Nephron (organoid): Measurements from ENCODE around the gene IRX6.

ENCODE experiments used
- H3K27ac Mint-ChIP-seq, 3 experiments: 2 replicates each; pipeline ENCODE4 v1.8.0; 2020; ENCODE audit warnings: mixed read lengths in 3 of 3, mild to moderate bottlenecking in 2 of 3, moderate library complexity in 1 of 3
- H3K27me3 Mint-ChIP-seq: 2 replicates; pipeline ENCODE4 v1.8.0; 2021; ENCODE audit warnings: low read depth, mild to moderate bottlenecking, moderate library complexity, mixed read lengths
- H3K36me3 Mint-ChIP-seq: 2 replicates; pipeline ENCODE4 v1.8.0; 2020; ENCODE audit warnings: low read depth, mixed read lengths
- H3K4me1 Mint-ChIP-seq: 2 replicates; pipeline ENCODE4 v1.8.0; 2020; ENCODE audit warnings: mixed read lengths
- H3K4me3 Mint-ChIP-seq, 3 experiments: 2 replicates each; pipeline ENCODE4 v1.8.0; 2020; ENCODE audit warnings: mild to moderate bottlenecking in 3 of 3, mixed read lengths in 3 of 3, moderate library complexity in 2 of 3
- H3K9me3 Mint-ChIP-seq: 2 replicates; pipeline ENCODE4 v1.8.0; 2020; ENCODE audit warnings: mixed read lengths
- TF ChIP-seq, protein P1 (sequence below), 3 experiments: fragments of 200-600 bp; sonication (generic); IDR thresholded peaks; one replicate each; pipeline ENCODE4 v1.5.0; 2021; ENCODE audit warnings: antibody characterized with exemption in 3 of 3; ENCODE audit not compliant: unreplicated experiment in 3 of 3

IRX6 gene

DNA sequence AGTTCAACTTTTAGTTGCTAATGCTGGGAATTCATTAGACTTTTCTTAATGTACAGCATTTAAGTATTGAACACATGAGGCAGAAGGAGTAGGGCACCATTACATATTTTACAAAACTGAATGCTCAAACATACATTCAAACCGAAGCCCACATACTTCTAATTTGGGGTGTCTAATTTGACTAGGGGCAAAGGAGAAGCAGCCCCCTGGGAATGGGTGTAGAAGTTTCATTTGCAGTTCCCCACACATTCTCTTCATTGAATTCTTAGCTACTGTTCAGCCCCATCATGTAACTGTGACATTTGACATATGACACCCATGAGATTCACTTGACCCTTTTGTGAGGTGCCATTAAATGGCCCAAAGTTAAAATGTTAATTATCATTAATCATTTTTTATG is 16.4 kb downstream of the IRX6 start:
- H3K27me3 Mint-ChIP-seq = peaks cover 65% of the 10 kb centered on the region
- H3K27ac Mint-ChIP-seq = no peak overlapping the region
- no peaks in the 10 kb centered on the region for H3K36me3 Mint-ChIP-seq
- TF ChIP-seq, protein P1, sequence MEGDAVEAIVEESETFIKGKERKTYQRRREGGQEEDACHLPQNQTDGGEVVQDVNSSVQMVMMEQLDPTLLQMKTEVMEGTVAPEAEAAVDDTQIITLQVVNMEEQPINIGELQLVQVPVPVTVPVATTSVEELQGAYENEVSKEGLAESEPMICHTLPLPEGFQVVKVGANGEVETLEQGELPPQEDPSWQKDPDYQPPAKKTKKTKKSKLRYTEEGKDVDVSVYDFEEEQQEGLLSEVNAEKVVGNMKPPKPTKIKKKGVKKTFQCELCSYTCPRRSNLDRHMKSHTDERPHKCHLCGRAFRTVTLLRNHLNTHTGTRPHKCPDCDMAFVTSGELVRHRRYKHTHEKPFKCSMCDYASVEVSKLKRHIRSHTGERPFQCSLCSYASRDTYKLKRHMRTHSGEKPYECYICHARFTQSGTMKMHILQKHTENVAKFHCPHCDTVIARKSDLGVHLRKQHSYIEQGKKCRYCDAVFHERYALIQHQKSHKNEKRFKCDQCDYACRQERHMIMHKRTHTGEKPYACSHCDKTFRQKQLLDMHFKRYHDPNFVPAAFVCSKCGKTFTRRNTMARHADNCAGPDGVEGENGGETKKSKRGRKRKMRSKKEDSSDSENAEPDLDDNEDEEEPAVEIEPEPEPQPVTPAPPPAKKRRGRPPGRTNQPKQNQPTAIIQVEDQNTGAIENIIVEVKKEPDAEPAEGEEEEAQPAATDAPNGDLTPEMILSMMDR (IDR thresholded peaks at IDR 0.05; ENCODE audit: unreplicated experiment in 3 of 3) = no peak
- H3K4me3 Mint-ChIP-seq = no peak overlapping the region
- no peaks in the 10 kb centered on the region for H3K9me3 Mint-ChIP-seq
- no peaks in the 10 kb centered on the region for H3K4me1 Mint-ChIP-seq

DNA sequence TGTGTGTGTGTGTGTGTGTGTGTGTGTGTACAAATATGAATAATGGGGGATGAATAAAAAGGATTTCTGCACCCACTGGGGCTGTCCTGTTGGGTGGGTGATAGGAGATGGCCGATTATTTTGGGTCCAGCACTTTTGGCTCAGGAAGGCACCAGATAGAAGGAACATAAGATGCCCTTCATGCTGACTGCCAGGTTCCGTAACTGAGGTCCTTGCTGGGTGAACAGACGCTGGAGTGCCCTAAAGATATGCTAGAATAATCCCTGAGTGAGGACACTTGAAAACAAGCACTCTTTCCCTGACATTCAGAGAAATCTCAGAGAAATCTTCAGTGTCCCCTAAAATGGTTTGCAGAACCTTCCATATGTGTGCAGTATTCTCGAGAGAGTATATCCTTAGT is 17.7 kb downstream of the IRX6 start:
- peaks cover 59% of the 10 kb centered on the region for H3K27me3 Mint-ChIP-seq
- no peaks in the 10 kb centered on the region for H3K36me3 Mint-ChIP-seq
- H3K4me3 Mint-ChIP-seq = no peak overlapping the region
- no peaks in the 10 kb centered on the region for H3K4me1 Mint-ChIP-seq
- H3K9me3 Mint-ChIP-seq = no peaks in the 10 kb centered on the region
- TF ChIP-seq, protein P1 (IDR thresholded peaks at IDR 0.05; ENCODE audit: unreplicated experiment in 3 of 3) = no peak
- no peak overlapping the region for H3K27ac Mint-ChIP-seq

DNA sequence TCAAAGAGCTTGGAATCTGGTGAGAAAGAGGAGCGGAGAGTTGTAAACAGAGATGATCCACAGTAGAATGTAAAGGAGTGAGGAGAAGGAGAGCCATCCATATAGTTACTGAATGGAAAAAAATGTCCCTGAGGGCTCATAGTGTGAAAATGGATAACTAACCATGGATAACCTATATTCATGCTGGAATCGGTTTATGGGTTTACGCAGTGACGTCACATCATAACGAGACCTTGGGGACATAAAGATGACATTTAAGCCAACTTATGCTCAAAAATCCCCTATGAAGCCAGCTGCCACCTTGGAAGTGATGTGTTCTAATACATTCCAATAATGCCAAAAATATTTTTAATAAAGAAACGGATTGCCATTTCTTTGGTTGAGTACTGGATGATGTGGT is 22.5 kb downstream of the IRX6 start:
- H3K4me3 Mint-ChIP-seq = no peak overlapping the region

DNA sequence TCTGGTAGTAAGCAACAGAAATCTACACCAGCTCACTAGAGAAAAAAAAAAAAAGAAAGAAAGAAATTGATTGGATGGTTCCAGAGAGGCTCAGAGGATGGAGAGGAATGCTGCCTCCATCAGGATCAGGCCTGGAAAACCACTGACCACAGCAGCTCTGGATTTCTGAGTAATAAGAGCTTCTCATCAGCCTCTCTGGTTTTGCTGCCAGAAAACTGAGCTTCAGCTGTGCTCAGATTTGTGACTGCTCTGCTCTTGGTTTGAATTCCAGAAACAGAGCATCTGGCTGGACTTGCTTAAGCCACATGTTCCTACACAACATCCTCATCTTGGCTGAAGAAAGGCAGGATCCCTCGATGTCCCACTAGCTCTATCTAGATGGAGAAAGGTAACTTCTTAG is 25.9 kb downstream of the IRX6 start:
- Mint-ChIP-seq H3K4me1 (no peaks in the 10 kb centered on the region), H3K27me3 (peaks cover 11% of the 10 kb centered on the region), H3K27ac (no peak overlapping the region), H3K9me3 (peaks cover 6% of the 10 kb centered on the region), H3K4me3 (no peak overlapping the region), H3K36me3 (no peaks in the 10 kb centered on the region)
- TF ChIP-seq, protein P1 (IDR thresholded peaks at IDR 0.05; ENCODE audit: unreplicated experiment in 3 of 3) = no peak

More for the DNA sequence above, 22.5 kb downstream of the IRX6 start:
- Mint-ChIP-seq H3K9me3 (peaks cover 5% of the 10 kb centered on the region), H3K27me3 (peaks cover 34% of the 10 kb centered on the region), H3K27ac (no peak overlapping the region), H3K36me3 (no peaks in the 10 kb centered on the region), H3K4me1 (no peaks in the 10 kb centered on the region)
- TF ChIP-seq, protein P1 (IDR thresholded peaks at IDR 0.05; ENCODE audit: unreplicated experiment in 3 of 3) = no peak

DNA sequence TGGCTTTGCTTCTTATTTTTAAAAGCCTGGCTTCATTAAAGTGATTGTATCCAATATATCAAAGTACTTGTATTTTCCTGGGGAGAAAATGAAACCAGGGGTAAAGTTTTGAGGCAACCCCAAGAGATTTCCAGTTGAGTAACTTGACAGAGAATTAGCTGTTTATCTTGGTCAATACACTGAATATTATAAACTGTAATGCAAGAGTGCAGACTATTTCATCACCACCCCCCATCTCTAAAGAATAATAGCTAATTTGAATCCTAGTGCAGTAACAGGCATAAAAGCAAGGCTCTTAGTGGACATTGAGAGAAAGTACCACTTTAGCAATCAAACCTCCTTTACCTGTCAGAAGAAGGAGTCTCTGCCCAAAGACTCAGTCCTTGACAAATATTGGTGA is 27.0 kb downstream of the IRX6 start:
- Mint-ChIP-seq H3K36me3 (no peaks in the 10 kb centered on the region), H3K27ac (no peak overlapping the region), H3K4me3 (no peak overlapping the region), H3K4me1 (no peaks in the 10 kb centered on the region), H3K27me3 (peaks cover 17% of the 10 kb centered on the region), H3K9me3 (peaks cover 6% of the 10 kb centered on the region)
- TF ChIP-seq, protein P1 (IDR thresholded peaks at IDR 0.05; ENCODE audit: unreplicated experiment in 3 of 3) = no peak

DNA sequence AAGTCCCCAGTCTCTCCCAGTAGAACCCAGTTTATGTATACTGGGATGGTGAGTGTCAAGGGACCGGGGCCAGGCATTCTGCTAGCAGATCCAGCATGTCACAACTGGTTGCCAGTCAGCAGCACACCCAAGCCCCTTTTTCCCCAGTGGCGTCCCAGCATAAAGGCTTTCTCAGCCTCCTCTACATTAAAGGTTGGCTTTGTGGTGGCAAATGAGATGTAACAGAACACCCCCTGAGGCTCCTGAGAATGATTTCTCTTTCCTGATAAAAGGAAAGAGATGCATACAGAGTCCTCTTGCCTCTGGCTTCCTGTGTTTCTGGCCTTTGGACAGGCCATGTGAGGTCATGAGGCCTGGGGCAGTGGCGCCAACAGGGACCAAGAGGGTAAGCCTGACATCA is 27.9 kb downstream of the IRX6 start:
- Mint-ChIP-seq H3K27me3 (peaks cover 19% of the 10 kb centered on the region), H3K4me1 (no peaks in the 10 kb centered on the region), H3K4me3 (no peak overlapping the region), H3K27ac (no peak overlapping the region), H3K9me3 (peaks cover 6% of the 10 kb centered on the region), H3K36me3 (no peaks in the 10 kb centered on the region)
- TF ChIP-seq, protein P1 (IDR thresholded peaks at IDR 0.05; ENCODE audit: unreplicated experiment in 3 of 3) = no peak
